CD14-positive monocyte (primary cell): Measurements from ENCODE around the gene NKAP. TPM values are rescaled to one million over a fixed set of nuclear protein-coding genes. Genes with fewer than 3 reads are reported as not detected.

Experiments
- DNase-seq, 3 donors: peaks; one replicate each; pipeline ENCODE4 v3.0.0-alpha.2; 2011 to 2022
- H2AFZ ChIP-seq: 2 replicates; pipeline ENCODE4 v1.6.0; 2012; ENCODE audit warnings: mild to moderate bottlenecking, low read depth, low read length, inconsistent platforms; ENCODE audit not compliant: insufficient read depth, poor library complexity, severe bottlenecking
- H3K27ac ChIP-seq, 2 donors: 1 replicate in 1 of 2; 2 replicates in 1 of 2; pipeline ENCODE4 v1.5.1; 2012 to 2013; ENCODE audit warnings: low read length in 2 of 2, control low read depth in 1 of 2, inconsistent platforms in 1 of 2, low read depth in 1 of 2, mild to moderate bottlenecking in 1 of 2
- H3K27me3 ChIP-seq, 2 donors: one replicate each; pipeline versions ENCODE4 v1.6.0 to v1.6.1; 2011 to 2013; ENCODE audit warnings: low read length in 2 of 2; ENCODE audit not compliant: control insufficient read depth in 2 of 2, insufficient read depth in 2 of 2
- H3K36me3 ChIP-seq, 2 donors: replicated peaks in 1 of 2; 1 replicate in 1 of 2; 2 replicates in 1 of 2; pipeline versions ENCODE4 v1.5.1 to v1.6.1; 2012 to 2013; ENCODE audit warnings: low read length in 2 of 2, control low read depth in 1 of 2, inconsistent platforms in 1 of 2, mild to moderate bottlenecking in 1 of 2; ENCODE audit not compliant: insufficient read depth in 2 of 2, control insufficient read depth in 1 of 2
- H3K4me1 ChIP-seq, 2 donors: 1 replicate in 1 of 2; 2 replicates in 1 of 2; pipeline versions ENCODE4 v1.5.1 to v1.6.1; 2012 to 2013; ENCODE audit warnings: low read length in 2 of 2, control low read depth in 1 of 2, inconsistent platforms in 1 of 2, mild to moderate bottlenecking in 1 of 2, moderate library complexity in 1 of 2; ENCODE audit not compliant: insufficient read depth in 2 of 2, control insufficient read depth in 1 of 2
- H3K4me2 ChIP-seq: replicated peaks from 2 replicates; pipeline ENCODE3; 2012; ENCODE audit warnings: low read length, moderate library complexity, mild to moderate bottlenecking; ENCODE audit not compliant: poor library complexity, severe bottlenecking; ENCODE audit errors: extremely low read depth
- H3K4me3 ChIP-seq, 3 experiments: fragments of 200-600 bp in 1 of 3; sonication (generic) in 1 of 3; replicated peaks in 1 of 3; 1 replicate in 2 of 3; 2 replicates in 1 of 3; pipeline ENCODE4 v1.5.1; 2011 to 2013; ENCODE audit warnings: low read length in 3 of 3, mild to moderate bottlenecking in 3 of 3, control low read depth in 2 of 3, low read depth in 2 of 3, inconsistent platforms in 1 of 3, moderate library complexity in 1 of 3
- H3K79me2 ChIP-seq: 2 replicates; pipeline ENCODE4 v1.6.0; 2012; ENCODE audit warnings: mild to moderate bottlenecking, control low read depth, inconsistent platforms, low read length, moderate library complexity; ENCODE audit not compliant: insufficient read depth
- H3K9ac ChIP-seq: 2 replicates; pipeline ENCODE4 v1.6.0; 2017; ENCODE audit warnings: low read length, mild to moderate bottlenecking; ENCODE audit not compliant: insufficient read depth, poor library complexity, severe bottlenecking
- H3K9me3 ChIP-seq, 2 donors: replicated peaks in 1 of 2; 1 replicate in 1 of 2; 2 replicates in 1 of 2; pipeline versions ENCODE4 v1.5.1 to v1.6.1; 2012 to 2013; ENCODE audit warnings: low read length in 2 of 2, control low read depth in 1 of 2; ENCODE audit not compliant: control insufficient read depth in 1 of 2, insufficient read depth in 1 of 2
- H4K20me1 ChIP-seq: 2 replicates; pipeline ENCODE4 v1.6.0; 2012; ENCODE audit warnings: mild to moderate bottlenecking, low read length, control low read depth, moderate library complexity; ENCODE audit not compliant: insufficient read depth
- H3K27ac Mint-ChIP-seq, 7 donors: one replicate each; pipeline ENCODE4 v1.8.0; 2020; ENCODE audit warnings: mild to moderate bottlenecking in 7 of 7, mixed read lengths in 7 of 7, moderate library complexity in 6 of 7, inconsistent platforms in 2 of 7
- H3K27me3 Mint-ChIP-seq, 3 donors: one replicate each; pipeline ENCODE4 v1.8.0; 2021 to 2022; ENCODE audit warnings: low read depth in 3 of 3, mild to moderate bottlenecking in 3 of 3, mixed read lengths in 3 of 3, moderate library complexity in 3 of 3, inconsistent platforms in 1 of 3
- H3K36me3 Mint-ChIP-seq, 2 donors: one replicate each; pipeline ENCODE4 v1.8.0; 2020; ENCODE audit warnings: mixed read lengths in 2 of 2, inconsistent platforms in 1 of 2, mild to moderate bottlenecking in 1 of 2
- H3K4me1 Mint-ChIP-seq: one replicate; pipeline ENCODE4 v1.8.0; 2020; ENCODE audit warnings: mild to moderate bottlenecking, mixed read lengths
- H3K4me3 Mint-ChIP-seq, 2 donors: one replicate each; pipeline ENCODE4 v1.8.0; 2020; ENCODE audit warnings: mild to moderate bottlenecking in 2 of 2, mixed read lengths in 2 of 2, moderate library complexity in 1 of 2
- H3K9me3 Mint-ChIP-seq, 7 donors: one replicate each; pipeline ENCODE4 v1.8.0; 2020 to 2022; ENCODE audit warnings: mixed read lengths in 7 of 7, mild to moderate bottlenecking in 6 of 7, moderate library complexity in 6 of 7, inconsistent platforms in 2 of 7
- CTCF ChIP-seq: fragments of 200-600 bp; IDR thresholded peaks from one replicate; pipeline ENCODE4 v1.8.0; 2022; ENCODE audit warnings: antibody characterized with exemption, mild to moderate bottlenecking
- WGBS: methylation state at CpG from one replicate; pipeline ENCODE4 v1.1.5; 2013; ENCODE audit warnings: missing lambda C conversion rate; ENCODE audit not compliant: insufficient coverage; 5-methylcytosine and 5-hydroxymethylcytosine counted together
- intact Hi-C, 2 donors: fragments of 100-400 bp; cut with micrococcal nuclease; formaldehyde crosslinking; loops; one replicate each; pipeline versions ENCODE4 v1.15.0 to v1.15.1; 2023
- polyA plus RNA-seq, 3 donors: library from polyadenylated mRNA; depleted of rRNA in 1 of 3; unstranded in 2 of 3; stranded (reverse) in 1 of 3; fragments of 300-500 nt in 2 of 3; fragments of >200 nt in 1 of 3; fragmentation: Illumina TruSeq in 2 of 3; gene quantifications; 1 replicate in 2 of 3; 2 replicates in 1 of 3; pipeline ENCODE4 v1.2.3, GENCODE V29; 2012 to 2021

NKAP gene
- polyA plus RNA-seq, 3 donors, result 2.0 to 2.9 (median 2.1) TPM

GRCh38 chrX:119871599-119872395 is 71.8 kb downstream of the NKAP start, which contains the start of the genes NDUFA1 and RNF113A:
TSS of gene NDUFA1 (plus strand) at chrX:119871832. CDS start at chrX:119871912, 80 bp downstream.
TSS of gene RNF113A (minus strand) at chrX:119871733. CDS start at chrX:119871613, 120 bp downstream.
- DNase-seq, result peak; percentile 73 to 80 (median 78)
- H3K4me3 ChIP-seq, result peak within 1 kb of the TSS; percentile 84 to 94 (median 87)
- Mint-ChIP-seq H3K9me3 (peaks cover 0 to 11% (median 0%) of the 10 kb centered on the region in 7 donors), H3K27ac (peak within 1 kb of the TSS; percentile 94 to 99 (median 97)), H3K36me3 (peaks cover 4 to 6% of the 10 kb centered on the region in 2 donors), H3K27me3 (peaks cover 0 to 14% (median 0%) of the 10 kb centered on the region in 3 donors), H3K4me3 (peak within 1 kb of the TSS; percentile 90 to 99), H3K4me1 (peaks cover 21% of the 10 kb centered on the region)
- intact Hi-C loops, result loop anchor here in 1 of 2 donors (10.0 kb wide), 1 partner anchor 77 kb away; the partner anchor contains the start of gene RPL39
- H3K4me2 ChIP-seq, result peak within 1 kb of the TSS; percentile 82
- WGBS, result under 1% methylated on average over 35 of the region's 62 CpGs
- no peaks in the 10 kb centered on the region for H4K20me1 ChIP-seq
- peak within 1 kb of the TSS; percentile 93 to 96 for H3K27ac ChIP-seq
- no peaks in the 10 kb centered on the region for H3K27me3 ChIP-seq
- no peak for TF ChIP-seq CTCF
- peaks cover 14 to 19% of the 10 kb centered on the region in 2 donors for H3K36me3 ChIP-seq
- H3K9me3 ChIP-seq, result no peaks in the 10 kb centered on the region
- H3K9ac ChIP-seq, result peak within 1 kb of the TSS; percentile 80
- H2AFZ ChIP-seq, result peak within 1 kb of the TSS; percentile 77
- H3K79me2 ChIP-seq, result peaks cover 52% of the 10 kb centered on the region
- H3K4me1 ChIP-seq, result peaks cover 11 to 21% of the 10 kb centered on the region in 2 donors

- no peaks in the 10 kb centered on the region for H3K9me3 ChIP-seq
- H3K9me3 Mint-ChIP-seq, result peaks cover 0 to 11% (median 0%) of the 10 kb centered on the region in 7 donors
- peaks cover 0 to 16% (median 0%) of the 10 kb centered on the region in 3 donors for H3K27me3 Mint-ChIP-seq
- peak overlapping the region; percentile 77 for H2AFZ ChIP-seq
- intact Hi-C loops, result loop anchor here in 1 of 2 donors (10.0 kb wide), 1 partner anchor 76 kb away; the partner anchor contains the start of gene RPL39
- TF ChIP-seq CTCF, result no peak
- H4K20me1 ChIP-seq, result no peaks in the 10 kb centered on the region
- H3K9ac ChIP-seq, result peak overlapping the region; percentile 80
- H3K27ac Mint-ChIP-seq, result peak overlapping the region; percentile 94 to 99 (median 97)
- H3K27ac ChIP-seq, result peak overlapping the region; percentile 93 to 96
- no peaks in the 10 kb centered on the region for H3K27me3 ChIP-seq
- H3K79me2 ChIP-seq, result peaks cover 52% of the 10 kb centered on the region
- peak overlapping the region; percentile 82 for H3K4me2 ChIP-seq
- H3K4me3 Mint-ChIP-seq, result peak overlapping the region; percentile 90 to 99
- H3K36me3 ChIP-seq, result peaks cover 13 to 15% of the 10 kb centered on the region in 2 donors
- H3K4me1 ChIP-seq, result peaks cover 11 to 21% of the 10 kb centered on the region in 2 donors
- 0% methylated on average over 16 of the region's 26 CpGs for WGBS
- peak; percentile 9 to 60 (median 51) for DNase-seq
- H3K4me3 ChIP-seq, result peak overlapping the region; percentile 84 to 94 (median 87)
- H3K36me3 Mint-ChIP-seq, result peaks cover 4 to 6% of the 10 kb centered on the region in 2 donors
- peaks cover 21% of the 10 kb centered on the region for H3K4me1 Mint-ChIP-seq
Observed at GRCh38 chrX:119871245-119871598, 72.3 kb downstream of the NKAP start.

Other genes with a start within 250 kb of the NKAP start
- gene SOWAHD, start 185.2 kb downstream of the NKAP start, polyA plus RNA-seq, result 1 to 10 TPM; 3.8 to 7.4 (median 4.0) TPM
- 1,000 to 10,000 TPM; 1,908 to 2,198 (median 1,931) TPM for gene RPL39, start 152.1 kb downstream of the NKAP start, polyA plus RNA-seq
- gene UPF3B, start 90.8 kb downstream of the NKAP start, polyA plus RNA-seq, result 1 to 10 TPM; 2.1 to 4.2 (median 2.5) TPM
- 10 to 100 TPM; 20.4 to 21.6 (median 21.5) TPM for gene RNF113A, start 72.0 kb downstream of the NKAP start, polyA plus RNA-seq
- 100 to 1,000 TPM in 2 of 3 donors, 10 to 100 TPM in 1; 55.6 to 353 (median 321) TPM for gene NDUFA1, start 71.9 kb downstream of the NKAP start, polyA plus RNA-seq
- not detected for gene AKAP14, start 47.9 kb downstream of the NKAP start, polyA plus RNA-seq
- under 1 TPM in 1 of 3 donors, not detected in 2; 0.05 TPM for gene RHOXF2B, start 133.9 kb upstream of the NKAP start, polyA plus RNA-seq
- under 1 TPM in 1 of 3 donors, not detected in 2; 0.28 TPM for gene RHOXF1, start 172.2 kb upstream of the NKAP start, polyA plus RNA-seq
- not detected for gene RHOXF2, start 214.9 kb upstream of the NKAP start, polyA plus RNA-seq